SH-SY5Y (cell line): ENCODE data around the gene BICDL1.

Source experiments
- GATA2 ChIP-seq: IDR thresholded peaks from 2 replicates; pipeline ENCODE4 v1.6.1; 2011; ENCODE audit warnings: mild to moderate bottlenecking, low read depth, low read length
- GATA3 ChIP-seq: IDR thresholded peaks from 2 replicates; pipeline ENCODE4 v1.6.1; 2011; ENCODE audit warnings: low read depth, mild to moderate bottlenecking, low read length, moderate library complexity

- TF ChIP-seq GATA2: no peak
- TF ChIP-seq GATA3: no peak
Observed at GRCh38 chr12:120079411-120080400, 90.7 kb downstream of the BICDL1 start.
